Stimulated activated CD4-positive, alpha-beta T cell treated with anti-CD3 and anti-CD28 coated beads, Interleukin-4, amount 100 ng/mL, for 4 hours (primary cell): ENCODE measurements around the gene DMBX1.
A peak's percentile ranks its signal among the peaks of the same experiment; 100 is the strongest.

Experiments used
- DNase-seq, 2 experiments: peaks; one replicate each; pipeline ENCODE4 v3.0.0-alpha.2; 2020

DMBX1 gene

GRCh38 chr1:46484783-46485490, 4.7 kb upstream of the DMBX1 start:
- no peak for DNase-seq

- DNase-seq, result no peak
Observed at GRCh38 chr1:46485564-46486431, 3.8 kb upstream of the DMBX1 start.

- no peak for DNase-seq
Observed at GRCh38 chr1:46486432-46487015, 3.1 kb upstream of the DMBX1 start.

GRCh38 chr1:46487818-46488218, 1.8 kb upstream of the DMBX1 start:
- no peak for DNase-seq

GRCh38 chr1:46488343-46489168, 1.1 kb upstream of the DMBX1 start:
- no peak for DNase-seq

- peak; percentile 41 to 57 for DNase-seq
Observed at GRCh38 chr1:46489169-46489637, 433 bp upstream of the DMBX1 start.

GRCh38 chr1:46490406-46490655, 695 bp downstream of the DMBX1 start:
- DNase-seq, result no peak

GRCh38 chr1:46490656-46491442, 1.2 kb downstream of the DMBX1 start:
- no peak for DNase-seq

GRCh38 chr1:46491443-46492268, 2.0 kb downstream of the DMBX1 start:
- DNase-seq, result no peak

GRCh38 chr1:46492269-46492853, 2.7 kb downstream of the DMBX1 start:
- no peak for DNase-seq

GRCh38 chr1:46492871-46493270, 3.2 kb downstream of the DMBX1 start:
- no peak for DNase-seq

- no peak for DNase-seq
Observed at GRCh38 chr1:46493316-46494032, 3.8 kb downstream of the DMBX1 start.

- no peak for DNase-seq
Observed at GRCh38 chr1:46494910-46495309, 5.3 kb downstream of the DMBX1 start.

GRCh38 chr1:46495778-46496177, 6.1 kb downstream of the DMBX1 start:
- DNase-seq, result no peak

GRCh38 chr1:46496505-46496904, 6.9 kb downstream of the DMBX1 start:
- DNase-seq, result no peak

GRCh38 chr1:46497020-46497419, 7.4 kb downstream of the DMBX1 start:
- no peak for DNase-seq

GRCh38 chr1:46497665-46498064, 8.0 kb downstream of the DMBX1 start:
- no peak for DNase-seq

GRCh38 chr1:46501528-46501927, 11.9 kb downstream of the DMBX1 start:
- DNase-seq, result no peak

- no peak for DNase-seq
Observed at GRCh38 chr1:46503421-46503820, 13.8 kb downstream of the DMBX1 start.
